ENCODE data around the gene BCDIN3D. TPM values are rescaled to one million over a fixed set of nuclear protein-coding genes. Genes with fewer than 3 reads are reported as not detected.

Gene BCDIN3D
- total RNA-seq, 1 experiment from 2014 or later = 1.6 TPM

DNA sequence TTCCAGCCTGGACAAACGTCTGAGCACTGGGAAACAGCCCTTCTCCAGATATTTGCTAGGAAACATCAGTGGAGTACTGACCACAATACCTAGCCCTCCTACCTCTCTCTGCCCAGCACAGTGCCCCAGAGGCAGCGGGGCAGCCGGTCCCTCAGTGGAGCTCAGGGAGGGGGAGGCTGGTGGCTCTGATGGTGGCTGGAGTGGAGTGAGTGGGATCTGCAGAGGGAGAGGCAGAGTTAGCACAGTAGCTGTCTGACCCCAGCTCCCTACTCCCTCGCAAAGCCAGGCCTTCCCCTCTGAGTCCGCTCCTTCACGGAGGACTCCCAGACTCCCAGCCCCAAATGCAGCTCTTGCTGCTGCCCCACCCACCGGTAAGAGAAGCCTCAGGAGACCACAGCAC lies 44.7 kb downstream of the BCDIN3D start:
- CTCF ChIA-PET = interaction anchor here (1.0 to 2.5 kb wide), 6 partner anchors 8 to 147 kb away, joined by 3 to 10 read pairs (median 6); partner anchors contain the start of gene TMBIM6
- ATAC-seq (no peak), DNase-seq (ENCODE audit: low spot score) (no peak)
- POLR2A ChIA-PET = interaction anchor here (0.7 kb wide), 1 partner anchor 30 kb away, joined by 3 read pairs; the partner anchor contains the start of gene NCKAP5L
- H3K27ac Mint-ChIP-seq = no peak overlapping the region
- no peaks in the 10 kb centered on the region for H3K4me1 Mint-ChIP-seq
- TF ChIP-seq, protein P1, sequence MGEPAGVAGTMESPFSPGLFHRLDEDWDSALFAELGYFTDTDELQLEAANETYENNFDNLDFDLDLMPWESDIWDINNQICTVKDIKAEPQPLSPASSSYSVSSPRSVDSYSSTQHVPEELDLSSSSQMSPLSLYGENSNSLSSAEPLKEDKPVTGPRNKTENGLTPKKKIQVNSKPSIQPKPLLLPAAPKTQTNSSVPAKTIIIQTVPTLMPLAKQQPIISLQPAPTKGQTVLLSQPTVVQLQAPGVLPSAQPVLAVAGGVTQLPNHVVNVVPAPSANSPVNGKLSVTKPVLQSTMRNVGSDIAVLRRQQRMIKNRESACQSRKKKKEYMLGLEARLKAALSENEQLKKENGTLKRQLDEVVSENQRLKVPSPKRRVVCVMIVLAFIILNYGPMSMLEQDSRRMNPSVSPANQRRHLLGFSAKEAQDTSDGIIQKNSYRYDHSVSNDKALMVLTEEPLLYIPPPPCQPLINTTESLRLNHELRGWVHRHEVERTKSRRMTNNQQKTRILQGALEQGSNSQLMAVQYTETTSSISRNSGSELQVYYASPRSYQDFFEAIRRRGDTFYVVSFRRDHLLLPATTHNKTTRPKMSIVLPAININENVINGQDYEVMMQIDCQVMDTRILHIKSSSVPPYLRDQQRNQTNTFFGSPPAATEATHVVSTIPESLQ (CRISPR knock-in tag; IDR thresholded peaks at IDR 0.05) = no peak
- TF ChIP-seq, protein P2, sequence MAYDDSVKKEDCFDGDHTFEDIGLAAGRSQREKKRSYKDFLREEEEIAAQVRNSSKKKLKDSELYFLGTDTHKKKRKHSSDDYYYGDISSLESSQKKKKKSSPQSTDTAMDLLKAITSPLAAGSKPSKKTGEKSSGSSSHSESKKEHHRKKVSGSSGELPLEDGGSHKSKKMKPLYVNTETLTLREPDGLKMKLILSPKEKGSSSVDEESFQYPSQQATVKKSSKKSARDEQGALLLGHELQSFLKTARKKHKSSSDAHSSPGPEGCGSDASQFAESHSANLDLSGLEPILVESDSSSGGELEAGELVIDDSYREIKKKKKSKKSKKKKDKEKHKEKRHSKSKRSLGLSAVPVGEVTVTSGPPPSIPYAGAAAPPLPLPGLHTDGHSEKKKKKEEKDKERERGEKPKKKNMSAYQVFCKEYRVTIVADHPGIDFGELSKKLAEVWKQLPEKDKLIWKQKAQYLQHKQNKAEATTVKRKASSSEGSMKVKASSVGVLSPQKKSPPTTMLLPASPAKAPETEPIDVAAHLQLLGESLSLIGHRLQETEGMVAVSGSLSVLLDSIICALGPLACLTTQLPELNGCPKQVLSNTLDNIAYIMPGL (CRISPR knock-in tag; IDR thresholded peaks at IDR 0.05) = no peak
- TF ChIP-seq, protein P3, sequence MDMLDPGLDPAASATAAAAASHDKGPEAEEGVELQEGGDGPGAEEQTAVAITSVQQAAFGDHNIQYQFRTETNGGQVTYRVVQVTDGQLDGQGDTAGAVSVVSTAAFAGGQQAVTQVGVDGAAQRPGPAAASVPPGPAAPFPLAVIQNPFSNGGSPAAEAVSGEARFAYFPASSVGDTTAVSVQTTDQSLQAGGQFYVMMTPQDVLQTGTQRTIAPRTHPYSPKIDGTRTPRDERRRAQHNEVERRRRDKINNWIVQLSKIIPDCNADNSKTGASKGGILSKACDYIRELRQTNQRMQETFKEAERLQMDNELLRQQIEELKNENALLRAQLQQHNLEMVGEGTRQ (CRISPR knock-in tag; IDR thresholded peaks at IDR 0.05) = no peak
- TF ChIP-seq, protein P4, sequence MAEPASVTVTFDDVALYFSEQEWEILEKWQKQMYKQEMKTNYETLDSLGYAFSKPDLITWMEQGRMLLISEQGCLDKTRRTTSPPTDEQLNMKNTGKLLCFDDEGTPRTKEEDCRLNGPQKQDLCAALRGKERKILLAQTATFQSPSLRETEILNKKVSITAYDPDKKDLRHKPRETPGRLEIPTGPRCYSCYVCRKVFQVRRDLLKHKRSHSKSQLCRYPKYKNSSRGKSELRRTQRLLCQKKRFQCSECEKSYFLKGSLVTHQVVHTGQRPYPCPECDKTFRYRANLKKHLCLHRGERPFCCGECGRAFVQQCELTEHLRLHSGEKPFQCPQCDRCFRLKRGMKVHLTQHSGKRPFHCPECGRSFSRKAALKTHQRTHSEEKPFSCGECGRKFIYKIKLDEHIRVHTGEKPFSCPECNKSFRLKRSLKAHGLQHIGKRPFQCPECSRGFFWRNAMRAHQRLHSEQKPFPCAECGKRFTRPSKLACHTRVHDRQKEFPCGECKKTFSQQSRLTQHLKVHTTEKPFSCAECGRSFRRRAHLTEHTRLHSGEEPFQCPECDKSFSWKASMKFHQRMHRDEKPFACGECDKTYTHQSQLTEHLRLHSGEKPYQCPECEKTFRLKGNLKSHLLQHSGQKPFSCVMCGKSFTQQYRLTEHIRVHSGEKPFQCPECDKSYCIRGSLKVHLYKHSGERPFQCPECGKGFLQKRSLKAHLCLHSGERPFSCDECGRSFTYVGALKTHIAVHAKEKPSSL (CRISPR knock-in tag; conservative IDR thresholded peaks at IDR 0.05) = no peak
- no peak for TF ChIP-seq ZBTB21 (CRISPR knock-in tag; IDR thresholded peaks at IDR 0.05; ENCODE audit: borderline replicate concordance)
- TF ChIP-seq, protein P5, sequence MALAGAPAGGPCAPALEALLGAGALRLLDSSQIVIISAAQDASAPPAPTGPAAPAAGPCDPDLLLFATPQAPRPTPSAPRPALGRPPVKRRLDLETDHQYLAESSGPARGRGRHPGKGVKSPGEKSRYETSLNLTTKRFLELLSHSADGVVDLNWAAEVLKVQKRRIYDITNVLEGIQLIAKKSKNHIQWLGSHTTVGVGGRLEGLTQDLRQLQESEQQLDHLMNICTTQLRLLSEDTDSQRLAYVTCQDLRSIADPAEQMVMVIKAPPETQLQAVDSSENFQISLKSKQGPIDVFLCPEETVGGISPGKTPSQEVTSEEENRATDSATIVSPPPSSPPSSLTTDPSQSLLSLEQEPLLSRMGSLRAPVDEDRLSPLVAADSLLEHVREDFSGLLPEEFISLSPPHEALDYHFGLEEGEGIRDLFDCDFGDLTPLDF (CRISPR knock-in tag; IDR thresholded peaks at IDR 0.05) = no peak
- TF ChIP-seq MXD4 (CRISPR knock-in tag; IDR thresholded peaks at IDR 0.05; ENCODE audit: borderline replicate concordance) = no peak
- no peak for TF ChIP-seq ZNF232 (CRISPR knock-in tag; IDR thresholded peaks at IDR 0.05)
- TF ChIP-seq ETV6 (CRISPR knock-in tag; IDR thresholded peaks at IDR 0.05) = no peak
- TF ChIP-seq, protein P6, sequence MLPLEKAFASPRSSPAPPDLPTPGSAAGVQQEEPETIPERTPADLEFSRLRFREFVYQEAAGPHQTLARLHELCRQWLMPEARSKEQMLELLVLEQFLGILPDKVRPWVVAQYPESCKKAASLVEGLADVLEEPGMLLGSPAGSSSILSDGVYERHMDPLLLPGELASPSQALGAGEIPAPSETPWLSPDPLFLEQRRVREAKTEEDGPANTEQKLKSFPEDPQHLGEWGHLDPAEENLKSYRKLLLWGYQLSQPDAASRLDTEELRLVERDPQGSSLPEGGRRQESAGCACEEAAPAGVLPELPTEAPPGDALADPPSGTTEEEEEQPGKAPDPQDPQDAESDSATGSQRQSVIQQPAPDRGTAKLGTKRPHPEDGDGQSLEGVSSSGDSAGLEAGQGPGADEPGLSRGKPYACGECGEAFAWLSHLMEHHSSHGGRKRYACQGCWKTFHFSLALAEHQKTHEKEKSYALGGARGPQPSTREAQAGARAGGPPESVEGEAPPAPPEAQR (CRISPR knock-in tag; IDR thresholded peaks at IDR 0.05) = no peak
- TF ChIP-seq, protein P7, sequence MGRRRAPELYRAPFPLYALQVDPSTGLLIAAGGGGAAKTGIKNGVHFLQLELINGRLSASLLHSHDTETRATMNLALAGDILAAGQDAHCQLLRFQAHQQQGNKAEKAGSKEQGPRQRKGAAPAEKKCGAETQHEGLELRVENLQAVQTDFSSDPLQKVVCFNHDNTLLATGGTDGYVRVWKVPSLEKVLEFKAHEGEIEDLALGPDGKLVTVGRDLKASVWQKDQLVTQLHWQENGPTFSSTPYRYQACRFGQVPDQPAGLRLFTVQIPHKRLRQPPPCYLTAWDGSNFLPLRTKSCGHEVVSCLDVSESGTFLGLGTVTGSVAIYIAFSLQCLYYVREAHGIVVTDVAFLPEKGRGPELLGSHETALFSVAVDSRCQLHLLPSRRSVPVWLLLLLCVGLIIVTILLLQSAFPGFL (CRISPR knock-in tag; IDR thresholded peaks at IDR 0.05; ENCODE audit: borderline replicate concordance) = no peak
- no peak for TF ChIP-seq SMAD3 (CRISPR knock-in tag; IDR thresholded peaks at IDR 0.05; ENCODE audit: borderline replicate concordance)
- TF ChIP-seq, protein P8, sequence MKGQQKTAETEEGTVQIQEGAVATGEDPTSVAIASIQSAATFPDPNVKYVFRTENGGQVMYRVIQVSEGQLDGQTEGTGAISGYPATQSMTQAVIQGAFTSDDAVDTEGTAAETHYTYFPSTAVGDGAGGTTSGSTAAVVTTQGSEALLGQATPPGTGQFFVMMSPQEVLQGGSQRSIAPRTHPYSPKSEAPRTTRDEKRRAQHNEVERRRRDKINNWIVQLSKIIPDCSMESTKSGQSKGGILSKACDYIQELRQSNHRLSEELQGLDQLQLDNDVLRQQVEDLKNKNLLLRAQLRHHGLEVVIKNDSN (CRISPR knock-in tag; IDR thresholded peaks at IDR 0.05) = no peak
- TF ChIP-seq, protein P9, sequence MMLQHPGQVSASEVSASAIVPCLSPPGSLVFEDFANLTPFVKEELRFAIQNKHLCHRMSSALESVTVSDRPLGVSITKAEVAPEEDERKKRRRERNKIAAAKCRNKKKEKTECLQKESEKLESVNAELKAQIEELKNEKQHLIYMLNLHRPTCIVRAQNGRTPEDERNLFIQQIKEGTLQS (CRISPR knock-in tag; conservative IDR thresholded peaks at IDR 0.05) = no peak
- no peak for TF ChIP-seq FOXJ3 (CRISPR knock-in tag; IDR thresholded peaks at IDR 0.05; ENCODE audit: borderline replicate concordance)
- TF ChIP-seq CREM (CRISPR knock-in tag; IDR thresholded peaks at IDR 0.05) = no peak
- peaks cover 9% of the 10 kb centered on the region for H3K36me3 Mint-ChIP-seq
- H3K4me3 Mint-ChIP-seq = no peak overlapping the region
- no peaks in the 10 kb centered on the region for H3K27me3 Mint-ChIP-seq (ENCODE audit: low read depth)
- H3K9me3 Mint-ChIP-seq = no peaks in the 10 kb centered on the region

All from WTC11 (cell line).